ENCODE results near the gene PDE7B.

PDE7B gene

DNA sequence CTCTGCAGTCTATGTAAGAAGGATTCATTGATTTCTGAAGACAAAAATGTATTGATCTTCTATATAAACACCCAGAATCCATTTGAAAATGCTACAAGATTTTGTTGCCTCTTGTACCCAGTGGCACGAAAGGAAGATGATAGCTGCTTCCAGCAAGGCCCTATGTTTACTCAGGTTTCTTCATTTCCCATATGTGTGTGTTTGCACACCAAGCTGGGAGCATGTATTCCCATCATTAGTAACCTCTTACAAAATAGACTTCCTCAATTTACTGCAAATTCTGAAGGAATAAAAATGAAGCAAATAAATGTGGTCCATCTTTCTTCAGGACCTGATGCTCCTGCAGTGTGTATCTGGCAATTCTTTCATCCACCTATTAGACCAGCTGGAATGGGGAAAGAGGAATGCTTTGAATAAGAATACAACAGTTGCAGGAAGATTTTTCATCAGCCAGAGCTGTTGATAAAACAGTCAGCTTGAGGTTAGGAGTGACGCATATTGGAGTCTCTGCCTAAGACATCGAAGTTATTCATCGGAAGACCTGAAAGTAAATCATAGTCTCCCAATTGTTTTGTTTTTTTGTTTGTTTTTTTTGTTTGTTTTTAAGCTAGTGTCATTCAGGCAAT, 132.3 kb downstream of the PDE7B start:
- FAIRE-seq (no peak), DNase-seq (ENCODE audit: low spot score) (no peak)

DNA sequence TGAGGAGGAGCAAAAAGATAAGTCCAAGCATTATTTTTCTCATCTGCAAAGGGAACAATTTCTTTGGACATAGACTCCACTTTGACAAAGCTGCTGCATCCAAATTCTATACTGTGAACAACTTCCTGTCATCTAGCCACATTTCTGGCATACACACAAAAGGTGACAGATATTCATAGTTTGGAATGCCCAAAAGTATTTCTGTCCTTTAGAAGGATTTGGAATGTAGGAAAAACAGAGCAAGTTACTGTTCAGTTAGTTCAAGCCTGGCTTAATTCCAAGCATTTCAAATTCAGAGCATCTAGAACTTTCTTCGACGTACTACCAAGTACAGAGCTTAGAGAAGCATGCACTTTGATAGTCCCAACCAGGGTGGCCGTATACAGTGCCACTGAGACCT, 134.0 kb downstream of the PDE7B start:
- DNase-seq (ENCODE audit: low spot score) (no peak), FAIRE-seq (no peak)

DNA sequence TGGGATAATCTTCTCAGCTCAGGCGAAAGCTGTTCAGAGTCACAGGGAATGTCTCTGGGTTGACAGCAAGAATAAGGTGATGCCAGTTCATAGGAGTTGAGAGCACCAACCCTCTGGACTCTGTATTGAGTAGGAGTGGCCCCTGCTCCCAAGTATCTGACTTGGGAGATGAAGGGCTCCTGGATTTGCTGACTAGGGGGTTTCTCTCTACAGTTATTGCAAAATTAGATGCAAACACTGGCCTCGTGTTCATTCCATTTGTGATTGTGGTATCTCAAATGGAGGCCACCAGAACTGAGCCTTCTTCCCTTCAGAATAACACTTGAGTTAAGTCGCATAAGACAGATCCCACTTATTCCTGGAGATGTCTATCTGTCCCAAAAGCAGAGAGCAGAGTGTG, 135.7 kb downstream of the PDE7B start:
- FAIRE-seq (no peak), DNase-seq (ENCODE audit: low spot score) (no peak)

DNA sequence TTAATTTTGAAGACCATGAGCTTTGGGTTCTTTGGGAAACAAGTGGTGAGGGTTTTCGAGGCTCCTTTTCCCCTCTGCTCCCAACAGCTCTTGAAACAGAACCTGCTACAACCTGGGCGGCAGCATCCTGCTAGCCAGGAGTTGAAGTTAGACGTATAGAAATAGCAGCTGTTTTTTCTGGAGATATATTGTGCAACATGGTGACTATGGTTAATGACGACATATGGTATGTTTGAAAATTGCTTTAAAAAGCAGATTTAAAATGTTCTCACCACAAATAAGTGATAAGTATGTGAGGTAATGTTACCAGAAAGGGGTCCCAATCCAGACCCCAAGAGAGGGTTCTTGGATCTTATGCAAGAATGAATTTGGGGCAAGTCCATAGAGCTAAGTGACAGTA, 138.9 kb downstream of the PDE7B start:
- DNase-seq (ENCODE audit: low spot score) = no peak
- no peak for FAIRE-seq

DNA sequence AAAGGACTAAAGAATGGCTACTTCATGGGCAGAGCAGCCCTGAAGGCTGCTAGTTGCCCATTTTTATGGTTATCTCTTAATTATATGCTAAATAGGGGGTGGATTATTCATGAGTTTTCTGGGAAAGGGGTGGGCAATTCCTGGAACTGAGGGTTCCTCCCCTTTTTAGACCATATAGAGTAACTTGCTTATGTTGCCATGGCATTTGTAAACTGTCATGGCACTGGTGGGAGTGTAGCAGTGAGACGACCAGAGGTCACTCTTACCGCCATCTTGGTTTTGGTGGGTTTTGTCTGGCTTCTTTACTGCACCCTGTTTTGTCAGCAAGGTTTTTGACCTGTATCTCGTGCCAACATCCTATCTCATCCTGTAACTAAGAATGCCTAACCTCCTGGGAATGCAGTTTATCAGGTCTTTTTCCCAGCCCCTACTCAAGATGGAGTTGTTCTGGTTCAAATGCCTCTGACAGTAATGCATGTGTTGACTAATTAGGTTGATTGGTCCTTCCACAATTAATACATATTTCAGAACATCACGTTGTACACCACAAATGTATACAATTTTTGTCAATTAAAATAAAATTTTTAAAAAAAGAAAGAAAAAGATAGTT, 139.5 kb downstream of the PDE7B start:
- no peak for FAIRE-seq

DNA sequence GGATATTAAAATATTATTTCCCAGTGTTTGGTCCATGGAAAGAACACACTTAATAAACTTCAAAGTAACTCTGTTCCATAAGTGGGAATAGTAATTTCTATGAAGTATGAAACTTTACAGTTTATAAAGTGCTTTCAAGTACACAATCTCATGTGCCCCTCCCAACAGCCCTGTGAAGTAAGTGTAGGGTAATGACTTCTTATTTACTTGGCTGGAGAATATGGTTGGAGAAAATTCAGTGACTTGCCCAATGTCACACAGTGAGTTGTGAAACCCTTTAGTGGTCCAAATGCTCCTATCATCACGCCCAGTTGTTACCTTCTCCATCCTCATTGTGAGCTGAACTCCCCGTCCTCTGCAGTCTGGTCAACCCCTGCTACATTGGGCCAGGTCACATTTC, 141.2 kb downstream of the PDE7B start:
- no peak for DNase-seq (ENCODE audit: low spot score)
- FAIRE-seq = no peak

More for the DNA sequence above, 139.5 kb downstream of the PDE7B start:
- DNase-seq (ENCODE audit: low spot score) = no peak

DNA sequence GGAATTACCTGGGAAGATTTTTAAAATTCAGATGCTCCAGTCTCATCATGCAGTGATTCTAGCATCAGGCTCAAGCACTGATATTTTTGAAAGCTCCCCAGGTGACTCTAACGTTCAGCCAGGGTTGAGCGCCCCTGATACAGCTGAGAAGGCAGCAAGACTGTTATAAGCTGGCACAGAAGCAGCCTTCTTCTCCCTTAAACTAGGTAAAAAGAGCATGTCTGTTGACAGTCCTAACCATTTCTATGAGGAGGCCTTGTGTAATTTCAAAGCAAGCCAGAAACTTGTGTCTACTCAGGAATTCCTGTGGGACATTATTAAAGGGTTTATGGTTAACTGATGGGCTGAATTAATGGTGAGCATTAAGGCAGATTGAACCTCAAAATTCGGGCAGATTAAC, 141.9 kb downstream of the PDE7B start:
- FAIRE-seq = no peak

DNA sequence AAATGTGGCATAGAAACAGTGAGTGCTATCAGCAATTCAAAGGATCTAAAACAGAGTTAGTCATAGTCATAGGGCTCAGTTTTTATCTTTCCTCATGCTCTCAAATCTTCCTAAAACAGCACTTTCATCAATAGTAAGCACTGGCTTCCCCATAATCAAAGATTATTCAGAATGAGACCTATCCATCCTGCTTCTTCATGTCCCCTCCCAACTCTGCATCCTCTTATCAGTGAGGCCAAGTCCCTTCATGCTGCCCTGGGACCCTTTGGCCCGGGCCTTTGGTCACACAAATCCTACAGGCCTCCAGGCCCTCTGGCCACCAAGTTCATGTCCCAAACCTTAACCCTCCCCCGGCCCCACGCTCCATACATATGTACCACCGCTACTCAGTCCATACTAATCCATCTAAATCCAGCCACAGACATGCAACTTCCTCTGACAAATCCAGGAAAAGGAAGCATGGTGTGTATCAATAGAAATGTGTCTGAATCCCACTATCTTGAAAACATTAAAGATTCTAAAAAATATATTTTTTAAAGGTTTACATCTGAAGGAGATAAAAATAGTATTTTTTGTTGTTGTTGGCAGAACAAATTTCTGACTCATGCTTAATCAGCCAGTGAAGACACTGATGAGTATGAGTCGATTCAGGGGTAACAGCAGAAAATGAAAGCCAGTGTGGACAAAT, 143.5 kb downstream of the PDE7B start:
- FAIRE-seq (no peak), DNase-seq (ENCODE audit: low spot score) (no peak)

More for the DNA sequence above, 141.9 kb downstream of the PDE7B start:
- no peak for DNase-seq (ENCODE audit: low spot score)

DNA sequence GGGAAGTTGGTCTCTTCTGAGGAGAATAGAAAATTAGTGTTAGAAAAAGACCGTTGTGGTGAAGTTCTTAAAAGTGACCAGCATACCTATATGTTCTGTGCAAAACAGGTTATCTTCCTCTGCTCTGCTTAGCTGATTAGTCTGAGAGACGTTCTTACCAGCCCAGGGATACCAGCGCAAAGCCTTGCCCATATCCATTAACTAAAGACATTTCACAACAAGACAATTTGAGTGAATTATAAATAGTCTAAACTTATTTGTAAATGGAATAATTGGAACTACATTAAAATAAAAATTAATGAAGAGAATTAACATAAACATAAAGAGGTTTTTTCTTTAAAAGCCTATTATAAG, 144.0 kb downstream of the PDE7B start:
- no peak for FAIRE-seq
- no peak for DNase-seq (ENCODE audit: low spot score)

DNA sequence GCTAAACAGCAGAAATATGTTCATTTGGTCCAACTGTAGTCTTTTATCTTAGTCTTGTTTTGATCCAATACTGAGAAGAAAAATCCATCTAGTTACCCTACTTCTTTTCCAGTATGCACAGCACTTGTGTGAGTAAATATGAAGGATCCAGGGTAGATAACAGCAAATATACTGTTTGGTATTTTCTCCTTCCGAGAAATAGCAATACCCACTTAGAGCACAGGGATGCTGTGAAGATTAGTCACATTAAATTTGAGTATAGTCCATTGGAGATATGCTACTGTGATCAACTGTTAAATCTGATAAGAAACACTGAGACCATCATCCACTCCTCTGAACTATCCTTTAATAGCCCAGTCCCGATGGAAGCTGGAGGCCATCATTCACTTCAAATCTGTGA, 145.2 kb downstream of the PDE7B start:
- no peak for DNase-seq (ENCODE audit: low spot score)
- FAIRE-seq = no peak

DNA sequence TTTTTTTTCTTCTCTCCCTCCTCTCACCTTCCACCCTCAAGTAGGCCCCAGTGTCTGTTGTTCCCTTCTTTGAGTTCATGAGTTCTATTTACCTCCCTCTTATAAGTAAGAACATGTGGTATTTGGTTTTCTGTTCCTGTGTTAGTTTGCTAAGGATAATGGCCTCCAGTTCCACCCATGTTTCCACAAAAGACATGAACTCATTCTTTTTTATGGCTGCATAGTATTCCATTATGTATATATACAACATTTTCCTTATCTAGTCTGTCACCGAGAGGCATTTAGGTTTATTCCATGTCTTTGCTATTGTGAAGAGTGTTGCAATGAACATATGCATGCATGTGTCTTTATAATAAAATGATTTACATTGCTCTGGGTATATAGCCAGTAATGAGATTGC, 147.9 kb downstream of the PDE7B start:
- FAIRE-seq (no peak), DNase-seq (ENCODE audit: low spot score) (no peak)

DNA sequence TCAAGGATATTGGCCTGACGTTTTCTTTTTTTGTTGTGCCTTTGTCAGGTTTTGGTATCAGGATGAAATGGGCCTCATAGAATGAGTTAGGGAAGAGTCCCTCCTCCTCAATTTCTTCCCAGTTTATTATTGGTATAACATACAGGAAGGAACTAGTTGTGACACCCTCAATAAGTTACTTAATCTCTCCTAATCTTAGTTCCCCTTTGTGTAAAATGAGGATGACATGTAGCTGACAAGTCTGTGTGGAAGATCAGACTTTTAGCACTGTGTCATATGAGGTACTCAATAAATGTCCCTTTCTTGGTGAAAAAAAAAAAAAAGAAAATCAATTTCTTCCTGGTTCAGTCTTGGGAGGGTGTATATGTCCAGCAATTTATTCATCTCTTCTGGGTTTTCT, 155.8 kb downstream of the PDE7B start:
- no peak for FAIRE-seq
- DNase-seq (ENCODE audit: low spot score) = no peak

DNA sequence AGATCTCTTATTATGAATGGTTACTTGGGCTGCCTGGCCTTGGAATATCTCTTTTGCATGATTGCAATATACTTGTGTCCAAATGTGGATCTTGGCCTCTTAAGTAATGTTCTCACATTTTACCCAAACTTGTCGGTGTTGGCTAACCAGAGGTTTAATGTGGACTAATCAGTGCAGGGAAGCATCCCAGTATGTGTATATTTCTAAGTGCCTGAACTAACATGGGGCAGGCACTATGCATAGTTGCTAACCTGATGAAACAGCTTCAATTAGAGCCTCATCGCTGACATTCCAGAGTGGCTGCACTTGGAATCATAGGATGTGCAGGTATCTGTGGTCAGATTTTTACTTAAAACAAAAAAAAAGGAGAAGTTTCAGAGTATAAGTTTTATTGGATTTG, 160.0 kb downstream of the PDE7B start:
- FAIRE-seq = no peak
- no peak for DNase-seq (ENCODE audit: low spot score)

DNA sequence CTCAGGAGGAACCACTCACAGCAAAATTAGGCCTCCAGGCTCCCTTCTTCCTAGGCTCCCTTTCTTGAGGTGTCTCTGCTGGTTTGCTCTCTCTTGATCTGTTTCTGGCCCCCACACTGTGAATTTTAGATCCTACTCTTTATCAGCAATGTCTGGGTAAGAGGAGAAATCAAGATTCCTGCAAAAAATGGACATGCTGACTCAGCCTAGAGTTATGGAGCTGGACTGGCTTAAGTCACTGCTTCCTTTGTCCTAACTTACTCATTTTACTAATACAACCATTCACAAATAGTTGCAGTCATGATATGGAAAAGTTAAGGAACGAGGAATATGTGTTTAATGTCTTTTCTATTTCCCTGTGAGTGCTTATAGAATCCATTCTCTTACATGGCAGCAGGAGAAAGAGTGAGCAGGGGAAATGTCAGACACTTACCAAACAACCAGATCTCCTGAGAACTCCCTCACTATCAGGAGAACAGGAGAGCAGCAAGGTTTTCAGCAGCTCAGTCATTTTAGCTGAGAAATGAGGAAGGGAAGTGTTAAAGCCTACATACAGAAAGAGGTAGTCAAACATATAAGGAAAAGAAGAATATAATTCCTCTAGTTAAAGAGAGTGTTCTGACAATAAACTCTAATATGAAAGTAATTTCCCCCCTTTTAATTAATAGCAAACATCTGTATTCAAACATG, 160.8 kb downstream of the PDE7B start:
- DNase-seq (ENCODE audit: low spot score) = no peak
- no peak for FAIRE-seq

DNA sequence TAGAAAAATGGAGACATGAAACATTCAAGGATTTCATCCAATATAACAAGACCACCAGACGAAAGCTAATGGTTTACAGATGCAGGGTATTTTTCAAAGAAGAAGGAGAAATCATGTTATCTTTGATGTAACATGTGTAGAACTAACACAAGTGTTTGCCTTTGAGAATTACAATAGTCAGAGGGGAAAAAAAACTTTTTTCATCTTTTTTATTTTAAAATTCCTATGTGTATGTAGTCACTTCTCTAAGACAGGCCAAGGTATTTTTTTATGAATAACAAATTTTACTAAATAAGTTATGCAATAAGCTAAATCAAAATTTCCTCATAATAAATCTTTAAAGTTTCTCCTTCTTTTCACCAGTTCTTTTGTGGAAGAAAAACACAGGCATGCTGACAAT, 161.4 kb downstream of the PDE7B start:
- FAIRE-seq (no peak), DNase-seq (ENCODE audit: low spot score) (no peak)

DNA sequence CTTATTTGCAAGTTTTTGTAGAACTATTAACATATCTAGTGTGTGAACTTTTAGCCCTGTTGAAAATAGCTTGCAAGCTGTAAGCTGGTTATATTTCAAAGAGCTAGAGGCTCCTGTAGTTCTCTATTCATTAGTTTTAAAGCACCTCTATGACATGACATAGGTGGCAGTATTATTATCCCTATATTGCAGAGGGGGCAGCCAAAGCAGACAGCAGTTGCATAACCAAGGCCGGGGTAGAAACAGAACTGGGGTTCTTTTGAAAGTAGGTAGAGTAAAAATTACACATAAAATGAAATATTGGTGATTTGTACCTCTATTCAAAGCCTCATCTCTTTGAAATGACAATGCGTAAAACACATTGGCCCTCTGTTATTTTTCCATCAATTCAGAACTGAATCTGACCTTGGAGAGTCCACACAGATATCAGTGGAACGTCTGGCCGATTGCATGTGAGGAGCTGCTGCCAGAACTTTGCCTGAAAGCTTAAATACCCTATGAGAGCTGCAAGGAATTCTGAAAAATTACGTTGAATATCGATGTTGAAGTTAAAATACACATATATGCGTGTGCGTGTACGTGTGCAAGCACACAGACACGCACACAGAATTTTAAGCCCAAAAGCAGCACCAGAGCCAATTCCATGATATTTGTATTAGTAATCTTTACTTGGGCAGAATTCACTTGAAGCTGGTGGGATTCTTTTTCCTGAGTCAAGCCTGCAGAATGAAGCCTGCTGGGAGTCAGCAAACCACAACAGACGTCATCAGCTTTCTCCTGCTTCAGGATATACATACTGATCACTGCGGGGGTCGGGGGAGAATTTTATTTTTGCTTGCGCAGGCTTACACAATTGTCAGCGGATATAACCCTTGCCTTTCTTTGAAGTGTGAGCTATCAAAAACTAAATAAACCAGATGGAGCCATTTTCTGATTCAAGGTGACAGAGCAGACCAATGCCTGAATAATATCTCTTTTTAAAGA, 163.2 kb downstream of the PDE7B start:
- FAIRE-seq (no peak), DNase-seq (ENCODE audit: low spot score) (peak; percentile 60)

DNA sequence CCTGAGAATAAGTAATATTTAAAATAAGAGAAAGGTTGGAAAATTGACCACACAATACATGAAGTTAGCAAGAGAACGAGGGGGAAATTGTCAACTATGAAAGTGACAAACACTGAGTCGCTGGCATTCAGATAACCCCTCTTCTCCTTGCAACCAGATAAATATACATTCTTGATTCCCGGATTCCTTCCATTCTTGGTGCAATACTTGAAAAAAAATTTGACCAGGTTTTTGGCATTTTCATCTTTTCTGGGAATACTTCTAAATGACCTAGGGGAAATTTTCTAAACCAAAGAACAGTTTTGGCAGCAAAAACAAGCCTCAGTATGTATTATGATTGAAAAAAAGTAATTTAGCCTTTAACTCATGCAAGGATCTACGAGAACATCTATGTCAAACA, 164.0 kb downstream of the PDE7B start:
- no peak for FAIRE-seq

DNA sequence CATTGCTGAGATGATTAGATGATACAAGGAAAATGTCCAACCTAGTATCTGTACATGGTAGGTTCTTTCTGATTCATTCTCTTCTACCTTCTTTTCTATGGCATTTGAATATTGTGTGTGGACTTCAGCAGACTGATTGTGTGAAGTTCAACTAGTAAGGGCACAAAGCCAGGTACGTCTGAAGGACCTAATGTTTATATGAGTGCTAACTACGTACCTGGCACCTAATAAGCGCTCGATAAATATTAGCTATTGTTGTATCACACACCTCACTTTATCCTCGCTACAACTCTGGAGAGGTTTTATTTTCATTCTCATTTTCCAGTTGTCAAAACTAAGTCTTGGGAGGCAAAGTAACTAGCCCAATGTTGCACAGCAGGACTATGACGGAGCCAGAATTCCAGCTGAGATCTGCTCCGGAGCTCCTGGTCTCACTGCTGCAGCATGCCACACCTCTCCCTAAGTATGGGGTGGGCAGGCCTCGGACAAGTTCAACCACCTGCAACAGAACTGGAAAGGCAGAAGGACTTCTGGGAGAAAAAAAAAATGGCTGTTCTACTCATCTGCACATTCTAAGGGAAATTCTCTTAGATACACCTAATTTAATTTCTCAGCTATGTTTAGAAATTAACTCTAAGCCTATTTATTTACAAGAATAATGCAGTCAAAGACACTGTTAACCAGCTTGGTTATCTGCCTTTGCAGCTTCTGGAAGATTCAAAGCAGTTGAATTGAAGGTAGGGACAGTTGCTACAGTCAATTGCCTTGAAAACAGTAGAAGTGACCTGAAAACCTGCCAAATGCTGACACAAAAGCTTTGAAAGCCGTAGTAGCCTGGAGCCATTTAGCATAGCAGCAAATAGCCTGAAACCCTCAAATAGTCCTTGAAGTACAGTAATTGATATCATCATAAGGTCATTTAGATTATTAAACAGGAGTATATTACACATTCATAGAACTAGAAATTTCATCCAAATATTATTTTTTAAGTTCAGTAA, 165.0 kb downstream of the PDE7B start:
- FAIRE-seq (no peak), DNase-seq (ENCODE audit: low spot score) (no peak)

More for the DNA sequence above, 164.0 kb downstream of the PDE7B start:
- DNase-seq (ENCODE audit: low spot score) = no peak

DNA sequence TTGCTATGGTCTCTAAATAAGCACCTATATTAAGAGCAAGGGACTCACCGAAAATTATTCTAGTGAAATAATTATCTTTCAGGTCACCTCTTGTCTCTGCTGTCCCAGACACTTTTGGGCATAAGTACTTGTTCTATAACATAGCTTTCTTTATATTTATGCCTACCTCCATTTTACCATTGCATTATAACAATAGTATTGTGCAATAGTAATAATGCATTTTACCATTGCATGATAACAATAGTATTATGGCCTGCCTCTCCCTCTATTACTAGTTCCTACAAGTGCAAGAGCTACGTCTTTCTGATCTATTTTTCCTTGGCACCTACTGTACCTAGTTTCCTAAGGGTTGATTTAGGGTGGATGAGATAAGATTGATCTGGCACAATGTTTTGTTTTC, 169.2 kb downstream of the PDE7B start:
- FAIRE-seq = no peak
- no peak for DNase-seq (ENCODE audit: low spot score)
